Measurements from ENCODE around the gene ATXN1. TPM values are rescaled to one million over a fixed set of nuclear protein-coding genes. Genes with fewer than 3 reads are reported as not detected.
"Not testable (repeated sequence)": the region's sequence is repeated elsewhere in the genome, so short reads cannot be mapped to it uniquely, and the experiment has no call there.

Gene ATXN1
- total RNA-seq, 2 donors from 2014 or later, result 121 to 135 TPM

DNA sequence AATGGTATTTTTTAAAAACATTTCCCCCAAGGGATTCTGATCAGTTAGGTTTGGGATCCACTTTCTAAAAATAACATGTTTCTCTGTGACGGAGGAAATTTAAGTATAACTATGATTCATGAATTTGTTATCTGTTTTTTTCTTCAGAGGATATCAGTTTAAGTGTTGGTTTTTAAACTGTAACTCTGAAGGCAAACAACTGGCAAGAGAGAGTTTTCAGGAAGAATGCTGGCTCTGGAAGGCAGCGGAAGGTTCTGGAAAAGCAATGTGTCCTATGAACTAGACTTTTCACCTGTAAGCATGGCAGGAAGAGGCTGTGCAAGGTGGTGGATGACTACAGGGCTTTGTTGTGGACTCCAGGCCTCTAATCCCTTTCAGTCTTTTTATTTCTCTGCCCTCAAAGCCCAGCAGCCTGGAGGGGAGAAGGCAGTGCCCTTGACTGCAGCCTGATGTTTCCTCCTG is 369.8 kb downstream of the ATXN1 start:
- Mint-ChIP-seq H3K4me3 (no peak overlapping the region), H3K27me3 (no peaks in the 10 kb centered on the region), H3K36me3 (ENCODE audit: low read depth) (peaks cover 2% of the 10 kb centered on the region), H3K27ac (no peak overlapping the region), H3K4me1 (peaks cover 4% of the 10 kb centered on the region)
- ATAC-seq, result no peak
- no peak for DNase-seq
- H3K9me3 ChIP-seq (ENCODE audit: control insufficient read depth, low read length, poor library complexity, severe bottlenecking), result no peaks in the 10 kb centered on the region

DNA sequence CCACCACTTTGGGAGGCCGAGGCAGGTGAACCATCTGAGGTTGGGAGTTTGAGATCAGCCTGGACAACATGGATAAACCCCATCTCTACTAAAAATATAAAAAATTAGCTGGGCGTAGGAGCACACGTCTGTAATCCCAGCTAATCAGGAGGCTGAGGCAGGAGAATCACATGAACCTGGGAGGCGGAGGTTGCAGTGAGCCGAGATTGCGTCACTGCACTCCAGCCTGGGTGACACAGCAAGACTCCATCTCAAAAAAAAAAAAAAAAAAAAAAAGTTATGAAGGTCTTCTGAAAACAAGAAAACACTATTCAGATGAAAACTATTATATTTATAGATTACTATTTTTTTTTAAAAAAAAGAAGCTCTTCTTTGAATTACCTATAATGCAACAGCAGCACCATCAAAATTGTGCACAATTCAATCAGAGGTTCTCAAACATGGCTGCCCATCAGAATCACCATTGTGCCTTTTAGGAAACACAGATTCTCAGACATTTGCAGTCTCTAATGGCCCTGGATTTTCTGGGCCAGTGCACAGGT is 370.3 kb downstream of the ATXN1 start:
- not testable (repeated sequence) for H3K27ac Mint-ChIP-seq; H3K27me3 Mint-ChIP-seq; ATAC-seq; H3K9me3 ChIP-seq (ENCODE audit: control insufficient read depth, low read length, poor library complexity, severe bottlenecking); H3K4me3 Mint-ChIP-seq; H3K4me1 Mint-ChIP-seq; H3K36me3 Mint-ChIP-seq (ENCODE audit: low read depth); DNase-seq

DNA sequence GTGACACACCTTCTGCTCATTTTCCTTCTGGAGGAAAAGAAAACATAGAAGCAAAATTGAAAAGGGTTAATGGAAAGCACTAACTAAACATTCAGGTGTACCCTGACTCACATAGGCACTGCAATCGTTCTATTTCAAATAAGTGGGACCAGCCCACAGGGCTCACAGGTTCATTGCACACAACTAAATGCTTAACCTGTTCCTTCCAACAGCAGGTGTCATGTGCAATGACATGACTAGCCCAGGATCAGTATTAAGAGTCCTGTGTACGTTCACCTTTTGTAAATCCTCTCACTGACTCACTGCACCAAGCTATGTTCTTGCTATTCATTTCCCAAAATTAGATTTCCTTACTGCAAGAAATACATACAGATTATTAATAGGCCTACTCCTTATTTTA is 371.6 kb downstream of the ATXN1 start:
- no peak for ATAC-seq

DNA sequence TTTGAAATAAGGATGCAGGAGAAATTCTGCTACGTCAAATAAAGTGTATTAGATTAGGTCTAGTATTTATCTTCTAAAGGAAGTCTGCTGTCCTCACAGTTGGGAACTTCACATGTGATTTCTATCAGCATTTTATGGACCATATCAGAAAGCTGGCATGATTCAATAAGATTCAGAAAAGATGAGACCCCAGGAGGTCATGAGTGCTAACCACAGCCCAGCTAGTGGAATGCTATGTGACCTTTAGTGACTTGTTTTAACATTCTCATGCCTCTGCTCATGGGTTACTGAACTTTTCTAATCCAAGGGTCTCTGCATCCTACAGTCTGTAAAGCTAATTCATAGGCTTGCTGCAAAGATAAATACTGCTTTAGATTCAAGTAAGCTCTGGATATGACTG is 372.8 kb downstream of the ATXN1 start:
- ATAC-seq (no peak), DNase-seq (no peak)
- Mint-ChIP-seq H3K27me3 (no peaks in the 10 kb centered on the region), H3K36me3 (ENCODE audit: low read depth) (peaks cover 6% of the 10 kb centered on the region), H3K27ac (no peak overlapping the region), H3K4me3 (no peak overlapping the region), H3K4me1 (peaks cover 9% of the 10 kb centered on the region)
- H3K9me3 ChIP-seq (ENCODE audit: control insufficient read depth, low read length, poor library complexity, severe bottlenecking), result no peaks in the 10 kb centered on the region

More for the DNA sequence above, 371.6 kb downstream of the ATXN1 start:
- no peak overlapping the region for H3K27ac Mint-ChIP-seq
- no peaks in the 10 kb centered on the region for H3K9me3 ChIP-seq (ENCODE audit: control insufficient read depth, low read length, poor library complexity, severe bottlenecking)
- no peak for DNase-seq
- H3K27me3 Mint-ChIP-seq, result no peaks in the 10 kb centered on the region
- peaks cover 9% of the 10 kb centered on the region for H3K4me1 Mint-ChIP-seq
- H3K4me3 Mint-ChIP-seq, result no peak overlapping the region
- H3K36me3 Mint-ChIP-seq (ENCODE audit: low read depth), result peaks cover 6% of the 10 kb centered on the region

DNA sequence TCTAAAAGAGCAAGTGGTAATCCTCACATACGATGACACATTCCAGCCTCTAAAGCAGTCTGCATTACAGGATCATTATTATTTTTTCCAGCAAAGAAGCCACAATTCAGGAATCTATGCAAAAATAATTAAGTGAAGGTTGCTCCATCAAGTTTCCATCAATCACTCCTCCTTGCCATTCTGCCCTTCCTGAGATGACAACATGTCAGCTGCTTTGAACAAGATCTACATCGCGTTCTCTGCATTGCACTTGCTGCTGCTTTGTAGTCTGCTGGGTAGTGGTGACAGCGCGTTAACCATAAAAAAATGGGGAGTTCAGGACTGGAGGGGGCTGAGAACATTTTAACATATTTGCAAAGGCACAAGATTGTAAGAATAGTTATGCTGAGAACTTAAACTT is 375.2 kb downstream of the ATXN1 start:
- H3K9me3 ChIP-seq (ENCODE audit: control insufficient read depth, low read length, poor library complexity, severe bottlenecking), result no peaks in the 10 kb centered on the region
- Mint-ChIP-seq H3K27ac (peak overlapping the region; percentile 0), H3K4me3 (peak overlapping the region; percentile 31), H3K36me3 (ENCODE audit: low read depth) (peaks cover 7% of the 10 kb centered on the region), H3K4me1 (peaks cover 11% of the 10 kb centered on the region), H3K27me3 (no peaks in the 10 kb centered on the region)
- ATAC-seq (no peak), DNase-seq (no peak)

DNA sequence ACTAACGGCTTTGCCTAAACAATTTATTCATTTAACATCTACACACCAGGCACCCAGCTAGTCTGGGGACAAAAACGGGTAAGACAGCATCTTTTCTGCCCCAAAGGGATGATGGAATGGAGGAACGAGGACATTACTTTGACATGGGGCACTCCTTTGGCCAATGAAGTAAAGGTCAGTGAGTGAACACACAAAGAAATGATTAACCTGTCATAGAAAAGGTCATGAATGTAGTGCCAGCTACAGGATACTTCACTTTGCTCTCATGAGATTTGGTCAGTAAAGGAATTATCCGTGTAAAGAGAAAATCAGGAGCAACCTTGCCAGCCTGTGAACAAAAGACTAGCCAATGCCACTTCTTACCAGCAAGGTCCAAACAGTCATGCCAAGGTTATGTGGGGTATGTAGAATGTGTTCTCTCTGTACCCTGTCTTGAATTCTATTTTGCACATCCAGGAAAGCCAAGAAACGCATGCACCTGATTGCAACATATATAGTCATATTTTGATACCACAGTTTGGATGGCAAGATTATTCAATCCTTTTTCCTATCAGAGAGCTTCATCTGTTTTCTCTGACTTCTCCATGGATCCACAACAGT is 377.6 kb downstream of the ATXN1 start:
- no peak overlapping the region for H3K27ac Mint-ChIP-seq
- H3K4me3 Mint-ChIP-seq, result no peak overlapping the region
- H3K36me3 Mint-ChIP-seq (ENCODE audit: low read depth), result peaks cover 7% of the 10 kb centered on the region
- H3K4me1 Mint-ChIP-seq, result peaks cover 14% of the 10 kb centered on the region
- no peaks in the 10 kb centered on the region for H3K27me3 Mint-ChIP-seq
- DNase-seq, result no peak
- no peaks in the 10 kb centered on the region for H3K9me3 ChIP-seq (ENCODE audit: control insufficient read depth, low read length, poor library complexity, severe bottlenecking)
- no peak for ATAC-seq

DNA sequence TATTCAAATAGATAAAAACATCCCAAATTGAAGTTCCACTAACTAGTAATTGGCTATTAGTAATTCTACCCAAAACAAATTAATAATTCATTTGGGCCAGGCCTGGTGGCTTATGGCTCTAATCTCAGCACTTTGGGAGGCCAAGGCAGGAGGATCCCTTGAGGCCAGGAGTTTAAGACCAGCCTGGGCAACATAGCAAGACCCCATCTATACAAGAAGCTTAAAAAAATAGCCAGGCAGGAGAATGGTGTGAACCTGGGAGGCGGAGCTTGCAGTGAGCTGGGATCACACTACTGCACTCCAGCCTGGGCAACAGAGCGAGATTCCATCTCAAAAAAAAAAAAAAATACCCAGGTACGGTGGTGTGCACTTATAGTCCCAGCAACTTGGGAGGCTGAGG is 379.3 kb downstream of the ATXN1 start:
- H3K27ac Mint-ChIP-seq; H3K4me3 Mint-ChIP-seq; ATAC-seq; H3K36me3 Mint-ChIP-seq (ENCODE audit: low read depth); H3K9me3 ChIP-seq (ENCODE audit: control insufficient read depth, low read length, poor library complexity, severe bottlenecking); DNase-seq; H3K27me3 Mint-ChIP-seq: not testable (repeated sequence)
- H3K4me1 Mint-ChIP-seq, result peaks cover 13% of the 10 kb centered on the region

DNA sequence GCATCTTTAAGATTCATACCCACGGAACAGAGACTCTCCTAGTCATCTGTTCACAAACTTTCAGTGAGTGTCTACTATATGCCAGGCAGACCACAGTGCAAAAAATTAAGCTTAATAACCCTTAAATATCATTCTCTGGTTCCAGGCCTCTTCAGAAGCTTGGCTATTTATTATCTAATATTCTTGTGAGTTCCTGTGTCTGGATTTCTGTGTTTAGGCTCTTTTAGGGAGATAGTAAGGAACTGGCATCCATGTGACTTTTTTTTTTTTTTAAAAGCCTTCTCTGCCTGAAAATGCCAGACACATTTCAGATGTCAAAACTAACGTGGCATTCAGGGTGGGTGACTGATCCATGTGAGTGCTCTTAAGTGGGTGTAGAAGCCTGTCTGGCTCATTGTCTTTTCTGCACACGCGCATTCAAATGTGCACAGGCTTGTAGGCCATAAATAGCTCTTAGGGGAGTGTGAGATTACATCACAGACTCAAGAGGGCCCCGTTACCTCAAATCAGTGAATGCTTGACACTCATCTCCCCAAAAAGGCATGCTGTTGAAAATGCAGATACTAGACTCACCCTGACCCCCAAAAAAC is 380.9 kb downstream of the ATXN1 start:
- Mint-ChIP-seq H3K27ac (peak overlapping the region; percentile 62), H3K36me3 (ENCODE audit: low read depth) (peaks cover 7% of the 10 kb centered on the region), H3K4me3 (no peak overlapping the region), H3K27me3 (no peaks in the 10 kb centered on the region), H3K4me1 (peaks cover 11% of the 10 kb centered on the region)
- DNase-seq (no peak), ATAC-seq (no peak)
- H3K9me3 ChIP-seq (ENCODE audit: control insufficient read depth, low read length, poor library complexity, severe bottlenecking), result no peaks in the 10 kb centered on the region

DNA sequence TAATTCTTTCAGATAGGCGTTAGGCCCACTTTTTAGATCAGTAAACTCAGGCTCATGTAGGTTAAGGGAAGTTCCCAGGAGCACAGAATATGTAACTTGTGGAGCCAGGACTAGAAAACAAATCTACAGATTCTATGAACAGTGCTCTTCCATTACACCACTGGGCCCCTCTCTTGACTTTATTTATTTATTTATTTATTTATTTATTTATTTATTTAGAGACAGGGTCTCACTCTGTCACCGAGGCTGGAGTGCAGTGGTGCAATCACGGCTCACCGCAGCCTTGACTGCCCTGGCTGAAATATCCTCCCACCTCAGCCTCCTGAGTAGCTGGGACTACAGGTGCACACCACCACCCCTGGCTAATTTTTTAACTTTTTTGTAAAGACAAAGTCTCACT is 382.9 kb downstream of the ATXN1 start:
- H3K4me1 Mint-ChIP-seq, result peaks cover 16% of the 10 kb centered on the region
- not testable (repeated sequence) for H3K9me3 ChIP-seq (ENCODE audit: control insufficient read depth, low read length, poor library complexity, severe bottlenecking); H3K27ac Mint-ChIP-seq; ATAC-seq; DNase-seq; H3K4me3 Mint-ChIP-seq; H3K27me3 Mint-ChIP-seq; H3K36me3 Mint-ChIP-seq (ENCODE audit: low read depth)

DNA sequence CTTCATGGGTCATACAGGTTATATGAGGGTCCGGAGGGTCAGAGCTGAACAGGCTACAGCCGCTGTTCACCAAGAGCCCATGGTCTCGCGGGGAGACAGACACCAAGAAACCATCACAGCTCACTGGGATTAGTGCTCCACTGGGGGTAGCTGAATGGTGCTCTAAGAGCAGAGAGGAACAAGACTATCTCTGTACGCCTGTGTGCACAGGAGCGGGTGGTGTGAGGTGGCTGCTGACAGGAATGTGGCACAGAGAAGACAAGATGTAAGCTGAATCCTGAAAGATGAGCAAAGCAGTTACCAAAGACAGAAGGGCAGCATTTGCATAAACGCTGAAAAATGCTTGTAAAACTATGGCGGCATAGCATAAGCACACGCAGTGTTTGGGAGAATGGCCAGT is 383.8 kb downstream of the ATXN1 start:
- peak overlapping the region; percentile 51 for H3K27ac Mint-ChIP-seq
- no peak overlapping the region for H3K4me3 Mint-ChIP-seq
- peaks cover 2% of the 10 kb centered on the region for H3K36me3 Mint-ChIP-seq (ENCODE audit: low read depth)
- H3K27me3 Mint-ChIP-seq, result no peaks in the 10 kb centered on the region
- H3K4me1 Mint-ChIP-seq, result peaks cover 14% of the 10 kb centered on the region
- ATAC-seq, result no peak
- H3K9me3 ChIP-seq (ENCODE audit: control insufficient read depth, low read length, poor library complexity, severe bottlenecking), result no peaks in the 10 kb centered on the region
- no peak for DNase-seq

DNA sequence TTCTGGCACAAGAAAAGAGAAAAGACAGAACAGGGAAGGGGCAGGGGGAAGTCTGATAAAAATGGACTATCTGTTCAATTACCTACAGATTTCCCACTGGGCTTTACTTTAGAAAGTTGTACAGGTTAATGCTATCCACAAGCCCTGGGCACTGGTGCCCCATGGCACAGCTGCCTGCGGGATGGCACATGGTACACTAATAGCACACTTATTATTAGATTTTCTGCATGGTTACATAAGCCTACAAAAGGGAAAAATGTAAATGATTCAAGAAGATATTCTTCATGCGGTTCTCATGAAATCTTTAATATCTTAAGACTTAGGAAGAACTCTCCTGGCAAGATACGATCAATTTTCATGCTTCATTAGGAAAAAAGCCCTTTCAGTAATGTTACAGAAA is 385.4 kb downstream of the ATXN1 start:
- no peaks in the 10 kb centered on the region for H3K9me3 ChIP-seq (ENCODE audit: control insufficient read depth, low read length, poor library complexity, severe bottlenecking)
- DNase-seq, result no peak
- ATAC-seq, result no peak
- Mint-ChIP-seq H3K4me1 (peaks cover 16% of the 10 kb centered on the region), H3K36me3 (ENCODE audit: low read depth) (peaks cover 4% of the 10 kb centered on the region), H3K27me3 (no peaks in the 10 kb centered on the region), H3K27ac (no peak overlapping the region), H3K4me3 (no peak overlapping the region)

DNA sequence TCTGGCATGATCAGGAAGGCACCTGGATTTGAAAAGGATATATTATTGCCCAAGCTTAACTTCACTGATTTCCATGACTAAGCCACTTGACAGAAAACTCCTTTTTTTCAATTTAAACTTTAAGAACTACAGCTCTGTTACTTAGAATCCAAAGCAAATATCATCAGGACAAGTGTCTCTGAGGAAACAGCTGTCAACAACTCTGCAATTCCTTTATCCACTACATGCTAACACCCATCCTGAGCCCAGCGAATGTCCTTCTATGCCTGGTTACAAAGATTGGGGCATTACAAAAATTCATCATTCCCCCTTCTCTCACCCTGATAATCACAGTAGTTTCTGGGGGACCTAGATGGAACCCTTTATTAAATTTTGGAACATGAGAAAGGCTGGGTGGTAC is 386.1 kb downstream of the ATXN1 start:
- no peak overlapping the region for H3K4me3 Mint-ChIP-seq
- peak overlapping the region; percentile 60 for H3K27ac Mint-ChIP-seq
- DNase-seq, result no peak
- H3K9me3 ChIP-seq (ENCODE audit: control insufficient read depth, low read length, poor library complexity, severe bottlenecking), result no peaks in the 10 kb centered on the region
- peaks cover 4% of the 10 kb centered on the region for H3K36me3 Mint-ChIP-seq (ENCODE audit: low read depth)
- H3K4me1 Mint-ChIP-seq, result peaks cover 16% of the 10 kb centered on the region
- ATAC-seq, result no peak
- no peaks in the 10 kb centered on the region for H3K27me3 Mint-ChIP-seq

DNA sequence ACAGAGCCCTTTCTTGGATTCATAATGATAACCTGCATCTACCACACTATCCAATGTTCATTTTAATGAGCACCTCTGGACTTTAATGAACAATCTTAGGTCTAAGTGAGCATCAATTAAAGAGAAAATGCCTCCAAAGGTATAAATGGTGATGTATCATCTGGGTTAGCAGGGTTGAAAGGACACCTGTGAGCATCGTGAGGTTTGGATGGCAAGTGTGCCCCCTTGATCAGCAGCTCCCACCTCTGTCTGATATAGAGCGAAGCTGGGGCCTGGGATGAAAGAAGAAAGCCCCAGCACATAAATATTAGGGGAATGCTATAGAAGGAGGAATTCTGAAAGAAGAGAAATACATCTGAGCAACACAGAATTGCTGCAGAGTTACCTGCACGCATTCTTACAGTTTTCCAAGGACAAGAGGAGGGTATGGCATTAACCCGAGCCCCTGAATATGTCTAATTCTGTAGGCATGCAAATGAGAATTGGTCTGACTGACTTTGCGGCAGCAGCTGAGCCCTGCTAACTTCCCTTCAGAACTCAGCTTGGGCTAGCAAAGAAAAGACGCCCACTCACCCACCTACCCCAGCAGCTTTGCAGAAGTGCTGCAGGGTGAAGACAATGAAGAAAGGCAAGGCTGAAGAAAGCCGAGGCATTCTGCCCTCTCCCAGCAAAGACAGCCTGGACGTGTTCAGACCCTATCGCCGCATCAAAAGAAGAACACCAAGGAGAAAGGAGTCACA is 386.6 kb downstream of the ATXN1 start:
- Mint-ChIP-seq H3K27ac (peak overlapping the region; percentile 60), H3K4me3 (no peak overlapping the region), H3K4me1 (peaks cover 16% of the 10 kb centered on the region), H3K36me3 (ENCODE audit: low read depth) (peaks cover 4% of the 10 kb centered on the region), H3K27me3 (no peaks in the 10 kb centered on the region)
- DNase-seq (no peak), ATAC-seq (no peak)
- H3K9me3 ChIP-seq (ENCODE audit: control insufficient read depth, low read length, poor library complexity, severe bottlenecking), result no peaks in the 10 kb centered on the region
